Measurements from ENCODE around the gene CACNA1B.

The CACNA1B gene

DNA sequence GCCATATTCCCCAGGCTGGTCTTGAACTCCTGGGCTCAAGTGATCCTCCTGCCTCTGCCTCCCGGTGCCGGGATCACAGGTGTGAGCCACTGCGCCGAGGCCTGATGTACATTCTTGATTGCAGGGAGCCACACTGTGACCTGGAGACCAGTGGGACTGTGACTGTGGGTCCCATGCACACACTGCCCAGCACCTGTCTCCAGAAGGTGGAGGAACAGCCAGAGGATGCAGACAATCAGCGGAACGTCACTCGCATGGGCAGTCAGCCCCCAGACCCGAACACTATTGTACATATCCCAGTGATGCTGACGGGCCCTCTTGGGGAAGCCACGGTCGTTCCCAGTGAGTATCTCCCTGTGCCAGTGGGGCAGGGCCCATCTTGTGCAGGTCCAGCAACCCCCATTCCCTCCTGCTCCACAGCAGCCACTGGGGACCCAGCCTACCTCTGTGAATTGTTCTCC, 147.3 kb downstream of the CACNA1B start:
- FAIRE-seq (no peak), DNase-seq (ENCODE audit: insufficient read length, low spot score) (no peak)

DNA sequence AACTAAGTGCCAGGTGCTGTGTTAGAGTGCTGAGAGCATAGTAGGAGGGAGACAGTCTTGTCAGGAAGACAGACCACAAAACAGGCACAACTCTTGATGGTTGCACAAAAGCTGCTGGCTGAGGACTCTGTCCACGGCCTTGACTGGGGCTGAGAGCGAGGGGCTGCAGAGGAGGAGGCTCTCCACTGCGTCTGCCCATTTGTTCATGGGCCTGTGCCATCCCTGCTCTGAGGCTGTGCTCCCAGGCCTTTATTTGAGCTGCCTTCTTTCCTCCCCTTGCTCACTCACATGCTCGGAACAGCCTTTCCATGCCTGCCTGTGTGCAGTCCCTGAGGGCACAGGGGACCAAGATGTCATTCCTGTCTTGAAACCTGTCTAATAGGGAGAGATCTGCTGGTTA, 147.8 kb downstream of the CACNA1B start:
- no peak for FAIRE-seq

DNA sequence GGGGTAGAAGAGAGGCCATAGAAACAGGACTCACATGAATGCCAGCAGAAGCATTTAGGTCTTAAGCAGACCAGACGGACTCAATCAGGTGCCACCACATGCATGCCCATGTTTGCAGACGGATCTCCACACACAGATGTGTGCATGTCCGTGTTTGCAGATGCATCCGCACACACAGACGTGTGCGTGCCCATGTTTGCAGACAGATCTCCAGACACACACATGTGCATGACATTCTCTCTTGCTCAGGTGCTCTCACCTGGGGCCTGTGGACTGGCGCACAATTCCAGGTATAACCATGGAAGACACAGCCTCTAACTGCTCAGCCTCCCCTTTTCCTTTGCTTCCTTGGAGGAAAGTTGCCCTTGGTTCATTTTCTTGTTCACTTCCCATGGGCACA, 148.3 kb downstream of the CACNA1B start:
- FAIRE-seq, result no peak
- no peak for DNase-seq (ENCODE audit: insufficient read length, low spot score)

More for the DNA sequence above, 147.8 kb downstream of the CACNA1B start:
- no peak for DNase-seq (ENCODE audit: insufficient read length, low spot score)

DNA sequence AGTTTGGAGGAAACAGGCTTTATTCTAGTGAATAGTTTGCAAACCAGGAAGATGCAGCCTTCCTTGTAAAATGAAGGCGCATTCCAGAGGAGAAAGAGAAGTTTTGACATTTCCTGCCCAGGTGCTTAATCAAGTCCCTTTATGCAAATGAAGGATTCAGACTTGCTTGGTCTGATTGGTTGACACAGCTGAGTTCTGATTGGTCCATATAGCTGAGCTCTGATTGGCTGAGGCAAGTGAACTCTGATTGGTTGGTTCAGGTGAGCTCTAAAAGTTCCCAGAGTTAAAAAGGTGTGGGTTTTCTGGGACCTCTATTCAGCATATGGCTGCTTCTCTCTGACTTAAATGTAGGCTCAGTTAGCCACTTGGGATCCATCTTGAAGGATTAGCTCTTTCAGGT, 151.0 kb downstream of the CACNA1B start:
- no peak for FAIRE-seq

DNA sequence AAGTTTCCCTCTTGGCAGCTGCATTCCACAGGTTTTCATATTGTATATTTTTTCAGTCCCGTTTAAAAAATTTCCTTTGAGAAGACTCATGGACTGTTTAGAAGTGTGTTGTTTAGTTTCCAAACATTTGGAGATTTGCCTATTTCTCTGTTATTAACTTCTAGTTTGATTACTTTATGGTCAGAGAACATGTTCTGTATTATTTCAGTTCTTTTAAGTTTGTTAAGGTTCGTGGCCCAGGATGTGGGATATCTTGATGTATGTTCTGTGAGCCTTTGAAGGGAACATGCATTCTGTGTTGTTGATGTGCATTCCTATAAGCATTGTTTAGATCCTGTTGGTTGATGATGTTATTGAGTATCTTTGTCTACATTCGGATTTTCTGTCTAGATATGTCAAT, 153.6 kb downstream of the CACNA1B start:
- FAIRE-seq (no peak), DNase-seq (ENCODE audit: insufficient read length, low spot score) (no peak)

More for the DNA sequence above, 151.0 kb downstream of the CACNA1B start:
- DNase-seq (ENCODE audit: insufficient read length, low spot score), result no peak

DNA sequence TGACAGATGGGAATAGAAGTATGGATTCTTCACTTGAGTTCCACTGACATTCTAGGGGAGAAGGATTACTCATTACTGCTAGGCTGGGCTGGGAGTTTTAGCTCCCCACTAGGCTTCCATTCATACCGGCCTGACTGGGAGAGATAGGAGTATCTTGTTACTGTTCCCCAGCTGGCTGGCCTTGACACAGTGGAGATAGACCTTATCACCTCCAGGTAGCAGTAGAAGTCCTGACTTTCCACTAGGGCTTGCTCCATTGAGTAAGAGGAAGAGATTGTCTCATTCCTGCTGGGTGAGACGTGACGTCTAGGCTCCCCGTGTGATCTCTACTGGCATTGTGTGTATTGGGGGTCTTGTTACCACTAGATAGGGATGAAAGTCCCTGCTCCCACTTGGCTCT, 156.4 kb downstream of the CACNA1B start:
- no peak for FAIRE-seq
- DNase-seq (ENCODE audit: insufficient read length, low spot score), result no peak

DNA sequence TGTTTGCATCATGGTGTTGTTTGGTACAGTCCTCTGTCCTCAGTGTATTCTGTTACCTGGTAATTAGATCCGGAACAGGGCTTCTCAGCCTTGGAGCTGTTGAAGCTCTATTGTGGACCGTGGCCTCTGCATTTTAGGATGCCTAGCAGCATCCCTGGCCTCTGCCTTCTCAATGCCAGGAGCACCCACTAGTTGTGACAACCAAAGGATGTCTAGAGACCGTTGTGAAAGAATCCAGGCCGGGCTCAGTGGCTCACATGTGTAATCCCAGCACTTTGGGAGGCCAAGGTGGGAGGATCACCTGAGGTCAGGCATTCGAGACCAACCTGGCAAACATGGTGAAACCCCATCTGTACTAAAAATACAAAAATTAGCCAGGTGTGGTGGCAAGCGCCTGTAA, 159.6 kb downstream of the CACNA1B start:
- no peak for DNase-seq (ENCODE audit: insufficient read length, low spot score)
- FAIRE-seq, result no peak

DNA sequence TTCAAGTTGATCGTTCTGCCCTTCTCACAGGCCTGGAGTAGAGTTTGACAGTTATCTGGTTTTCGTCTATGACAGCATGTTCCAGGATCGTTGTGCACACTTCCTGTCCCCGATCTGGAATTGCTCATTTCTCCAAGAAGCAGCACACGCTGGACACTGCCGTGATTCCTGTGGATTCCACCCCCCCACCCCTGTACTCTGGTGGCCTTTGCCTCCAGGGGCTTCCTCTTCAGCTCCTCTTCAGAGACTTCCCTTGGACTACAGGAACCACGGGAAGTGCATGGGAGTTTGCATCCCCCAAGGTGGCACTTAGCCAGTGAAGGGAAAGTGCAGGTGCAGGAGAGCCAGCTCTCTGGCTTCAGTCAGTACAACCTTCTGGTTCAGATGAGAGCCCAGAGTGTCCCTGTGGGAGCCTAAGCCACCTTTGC, 160.7 kb downstream of the CACNA1B start:
- no peak for DNase-seq (ENCODE audit: insufficient read length, low spot score)
- no peak for FAIRE-seq

DNA sequence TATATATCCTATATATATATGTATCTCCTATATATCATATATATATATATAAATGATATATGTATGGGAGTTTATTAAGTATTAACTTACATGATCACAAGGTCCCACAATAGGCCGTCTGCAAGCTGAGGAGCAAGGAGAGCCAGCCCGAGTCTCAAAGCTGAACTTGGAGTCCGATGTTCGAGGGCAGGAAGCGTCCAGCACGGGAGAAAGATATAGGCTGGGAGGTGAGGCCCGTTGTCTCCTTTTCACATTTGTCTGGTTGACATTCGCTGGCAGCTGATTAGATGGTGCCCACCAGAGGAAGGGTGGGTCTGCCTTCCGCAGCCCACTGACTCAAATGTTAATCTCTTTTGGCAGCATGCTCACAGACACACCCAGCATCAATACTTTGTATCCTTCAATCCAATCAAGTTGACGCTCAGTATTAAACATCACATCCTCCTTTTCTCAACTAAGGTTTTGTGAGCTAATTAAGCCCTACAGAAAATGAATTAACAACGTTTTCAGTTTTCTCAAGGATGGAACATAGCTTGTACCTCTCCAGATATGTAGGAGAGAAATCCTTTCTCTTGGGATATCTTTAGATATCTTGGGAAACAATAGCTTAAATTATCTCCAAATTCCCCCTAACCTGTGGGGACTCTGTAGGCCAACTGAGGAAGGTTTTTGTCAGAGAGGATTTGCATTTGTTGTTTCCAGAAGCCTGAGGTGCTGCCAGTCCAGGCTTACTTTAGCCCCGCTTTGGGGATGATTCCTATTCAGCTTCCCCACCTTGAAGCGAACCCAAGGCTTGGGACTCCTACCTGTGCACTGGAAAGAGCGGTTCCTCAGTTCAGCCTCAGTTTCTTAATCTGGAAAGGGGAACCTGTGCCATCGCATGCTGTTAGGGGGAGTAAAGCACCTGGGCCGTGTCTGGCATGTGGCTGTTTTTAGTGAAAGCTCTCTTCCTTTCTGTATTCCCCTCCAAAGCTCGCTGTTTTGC, 163.2 kb downstream of the CACNA1B start:
- FAIRE-seq (no peak), DNase-seq (ENCODE audit: insufficient read length, low spot score) (no peak)

DNA sequence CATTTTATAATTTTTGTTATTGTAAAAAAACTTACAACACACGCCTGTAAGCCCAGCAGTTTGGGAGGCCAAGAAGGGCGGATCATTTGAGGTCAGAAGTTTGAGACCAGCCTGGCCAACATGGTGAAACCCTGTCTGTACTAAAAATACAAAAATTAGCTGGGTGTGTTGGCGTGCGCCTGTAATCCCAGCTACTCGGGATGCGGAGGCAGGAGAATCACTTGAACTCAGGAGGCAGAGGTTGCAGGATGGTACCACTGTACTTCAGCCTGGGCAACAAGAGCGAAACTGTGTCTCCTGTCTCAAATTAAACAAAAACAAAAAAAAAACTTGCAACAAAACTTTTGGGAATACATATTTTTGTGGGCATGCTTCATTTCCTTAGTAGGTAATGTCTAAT, 164.6 kb downstream of the CACNA1B start:
- no peak for FAIRE-seq
- no peak for DNase-seq (ENCODE audit: insufficient read length, low spot score)

DNA sequence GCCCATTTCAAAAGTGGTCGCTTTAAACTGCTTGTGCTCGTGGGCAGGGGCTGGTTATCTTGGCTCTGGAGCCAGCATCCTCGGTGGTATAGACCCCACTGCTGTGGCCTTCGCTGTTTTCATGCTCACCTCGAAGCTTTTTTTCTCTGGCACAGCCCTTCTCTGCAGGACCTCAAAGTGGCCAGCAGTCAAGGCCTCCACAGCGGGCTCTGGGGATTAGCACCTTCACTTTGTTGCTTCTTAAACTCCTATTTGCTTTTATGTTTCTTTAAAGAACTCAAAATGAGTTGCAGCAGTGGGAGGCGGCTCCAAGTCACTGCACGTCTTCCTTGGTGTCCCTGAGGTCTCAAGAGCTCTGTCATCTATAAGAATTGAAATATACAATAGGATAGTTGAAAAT, 165.1 kb downstream of the CACNA1B start:
- no peak for FAIRE-seq
- no peak for DNase-seq (ENCODE audit: insufficient read length, low spot score)

DNA sequence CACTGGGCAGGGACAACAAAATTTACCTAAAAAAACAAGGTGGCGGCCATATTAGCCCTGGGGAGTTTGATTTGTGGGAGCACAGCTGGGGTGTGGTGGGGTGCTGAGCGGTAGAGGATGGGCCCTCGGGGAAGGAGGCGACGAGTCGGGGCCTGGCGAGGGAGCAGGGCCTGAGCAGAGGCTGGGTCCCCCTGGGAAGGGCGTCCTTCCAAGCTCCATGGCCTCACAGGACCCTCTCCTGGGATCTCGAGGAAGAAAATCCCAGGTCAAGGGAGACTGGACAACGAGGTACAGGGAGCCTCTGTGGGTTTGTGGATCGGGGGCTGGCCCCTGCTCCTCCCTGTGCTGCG, 165.5 kb downstream of the CACNA1B start:
- FAIRE-seq (no peak), DNase-seq (ENCODE audit: insufficient read length, low spot score) (no peak)

DNA sequence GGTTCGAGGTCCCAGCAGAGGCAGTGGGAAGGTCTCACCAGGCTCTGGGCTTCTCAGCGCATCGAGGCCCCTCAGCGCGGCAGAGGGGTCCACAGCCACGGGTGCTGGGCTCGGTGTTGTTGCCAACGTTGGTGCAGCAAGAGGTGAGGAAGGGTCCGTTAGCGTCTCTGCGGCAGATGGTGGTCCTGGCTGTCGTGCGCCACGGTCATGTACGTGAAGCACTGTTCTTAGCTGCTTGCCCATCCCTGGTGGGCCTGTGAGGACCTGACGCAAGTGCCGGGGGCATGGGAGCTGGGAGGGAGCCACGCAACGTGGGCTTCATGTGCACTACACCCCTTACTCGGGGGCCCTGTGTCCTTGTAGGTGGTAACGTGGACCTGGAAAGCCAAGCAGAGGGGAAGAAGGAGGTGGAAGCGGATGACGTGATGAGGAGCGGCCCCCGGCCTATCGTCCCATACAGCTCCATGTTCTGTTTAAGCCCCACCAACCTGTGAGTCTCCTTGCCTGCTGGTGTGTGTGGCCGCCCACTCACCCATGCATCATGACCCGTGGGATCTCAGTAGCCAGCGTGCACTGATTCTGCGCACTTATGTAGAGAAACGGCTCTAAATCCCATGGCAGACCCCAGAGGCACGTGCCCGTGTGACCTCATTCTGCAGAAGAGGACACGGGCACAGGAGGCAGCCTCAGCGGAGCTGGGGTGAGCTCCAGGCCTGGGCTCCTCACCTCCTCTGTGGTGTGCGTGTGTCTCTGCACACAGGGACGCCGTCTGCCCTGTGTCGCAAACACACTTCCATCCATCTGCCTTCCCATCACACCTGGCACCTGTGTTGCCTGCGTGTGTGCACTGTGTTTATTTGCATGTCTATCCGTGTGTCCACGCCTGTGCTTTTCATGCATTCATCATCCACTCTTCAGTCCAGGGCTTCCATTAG, 166.1 kb downstream of the CACNA1B start:
- no peak for DNase-seq (ENCODE audit: insufficient read length, low spot score)
- FAIRE-seq, result no peak

DNA sequence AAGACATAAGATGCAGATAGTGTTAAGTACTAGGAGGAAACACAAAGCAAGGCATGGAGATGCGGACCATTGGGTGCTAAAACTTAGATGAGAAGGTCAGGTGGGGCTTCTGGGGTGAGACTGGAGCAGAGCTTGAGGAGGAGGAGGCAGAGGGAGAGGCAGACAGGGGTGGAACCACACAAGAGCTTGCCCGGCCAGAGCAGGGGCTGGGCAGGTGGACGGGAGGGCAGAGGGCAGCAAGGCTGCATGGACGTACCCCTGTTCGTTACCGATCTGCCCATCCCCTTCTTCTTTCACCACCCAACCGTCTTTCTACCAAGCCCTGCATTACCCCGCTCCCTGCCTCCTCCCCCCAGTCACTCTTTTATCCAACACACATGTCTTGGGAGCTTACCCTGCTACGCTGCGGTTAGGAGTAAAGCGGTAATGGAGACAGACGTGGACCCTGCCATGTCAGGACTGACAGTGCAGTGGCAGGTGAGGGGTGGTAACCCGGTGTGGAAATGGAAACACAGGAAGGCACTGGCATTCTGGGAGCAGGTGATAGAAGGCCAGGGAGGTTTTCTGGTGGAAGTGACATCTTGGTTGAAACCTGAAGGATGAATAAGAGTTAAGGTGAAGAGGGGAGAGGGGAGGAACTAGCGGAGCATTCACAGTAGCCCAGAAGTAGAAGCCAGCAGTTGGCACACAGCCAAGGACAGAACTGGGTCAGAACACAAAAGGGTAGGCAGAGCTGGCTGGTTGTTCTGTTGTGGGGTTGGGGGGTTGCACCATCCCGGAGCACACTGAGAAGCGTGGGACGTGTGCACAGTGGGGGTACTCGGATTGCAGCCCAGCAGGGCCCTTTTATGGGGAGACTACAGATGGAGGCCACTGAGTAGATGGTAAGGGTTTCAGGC, 167.2 kb downstream of the CACNA1B start:
- DNase-seq (ENCODE audit: insufficient read length, low spot score) (no peak), FAIRE-seq (no peak)

DNA sequence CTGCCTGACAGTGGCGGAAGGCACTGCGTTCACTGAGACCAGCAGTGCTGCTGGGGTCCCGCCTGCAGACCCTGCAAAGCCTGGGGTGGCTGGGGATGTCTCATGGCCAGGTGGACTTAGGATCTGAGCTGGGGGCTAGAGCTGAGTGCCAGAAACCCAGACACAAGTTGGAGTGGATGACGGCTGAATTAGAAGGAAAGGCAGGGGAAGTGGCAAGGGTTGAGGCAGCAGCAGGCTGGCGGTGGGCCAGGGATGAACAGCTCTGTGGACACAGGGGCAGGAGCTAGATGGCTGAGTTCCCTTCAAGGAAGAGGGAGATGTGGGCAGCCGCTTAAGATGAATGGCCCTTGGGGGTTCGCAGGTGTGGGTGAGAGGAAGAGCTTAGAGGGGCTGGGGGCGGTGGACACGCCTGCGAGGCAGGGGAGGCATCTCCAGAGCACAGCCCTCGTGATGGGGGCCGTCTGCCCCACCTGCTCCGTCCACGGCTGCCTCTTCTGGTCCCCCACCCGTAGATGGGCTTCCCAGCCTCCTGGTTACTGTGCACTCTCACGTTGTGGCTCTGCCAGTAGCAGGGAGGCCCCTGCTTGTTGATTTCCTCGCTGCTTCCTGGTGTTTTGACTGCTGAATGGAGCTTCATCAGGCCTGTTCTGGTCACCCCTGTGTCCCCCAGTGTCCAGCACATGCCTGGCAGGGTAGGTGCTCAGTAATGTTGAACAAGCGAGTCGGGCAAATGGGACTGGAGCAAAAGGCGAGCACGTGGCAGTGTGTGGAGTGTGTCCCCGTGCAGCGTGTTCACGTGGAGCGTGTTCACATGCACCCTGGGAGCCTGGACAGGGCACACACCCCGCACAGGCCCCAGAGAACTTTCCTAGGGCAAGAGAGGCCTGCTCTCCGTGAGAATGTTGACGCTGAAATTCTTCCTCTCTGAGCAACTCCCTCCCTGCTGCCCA, 168.2 kb downstream of the CACNA1B start:
- DNase-seq (ENCODE audit: insufficient read length, low spot score), result no peak
- FAIRE-seq, result no peak

DNA sequence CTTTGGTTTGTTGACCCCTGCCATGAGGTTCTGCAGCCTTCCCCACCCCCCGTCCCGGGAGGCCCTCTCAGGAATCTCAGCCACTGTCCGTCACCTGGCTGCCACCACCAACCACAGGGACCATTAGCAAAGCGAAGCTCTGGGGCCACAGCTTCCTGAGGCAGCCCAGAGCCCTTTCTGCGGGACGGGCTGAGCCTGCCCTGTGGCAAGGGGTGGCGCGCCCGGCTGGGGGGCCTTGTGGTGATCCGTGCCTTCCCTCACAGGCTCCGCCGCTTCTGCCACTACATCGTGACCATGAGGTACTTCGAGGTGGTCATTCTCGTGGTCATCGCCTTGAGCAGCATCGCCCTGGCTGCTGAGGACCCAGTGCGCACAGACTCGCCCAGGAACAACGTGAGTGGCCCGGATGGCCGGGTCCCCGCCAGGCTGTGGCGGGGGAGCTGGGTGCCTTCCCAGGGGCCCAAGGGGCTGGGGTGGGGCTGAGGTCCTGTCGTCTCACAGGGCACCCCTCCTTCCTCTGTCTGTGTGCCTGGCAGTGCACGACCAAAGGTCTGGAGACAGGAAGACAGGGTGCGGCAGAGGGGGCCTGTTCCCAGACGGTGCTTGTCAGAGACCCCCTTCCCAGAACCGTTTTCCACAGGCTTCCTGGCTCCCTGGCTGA, 169.2 kb downstream of the CACNA1B start:
- FAIRE-seq (no peak), DNase-seq (ENCODE audit: insufficient read length, low spot score) (no peak)

DNA sequence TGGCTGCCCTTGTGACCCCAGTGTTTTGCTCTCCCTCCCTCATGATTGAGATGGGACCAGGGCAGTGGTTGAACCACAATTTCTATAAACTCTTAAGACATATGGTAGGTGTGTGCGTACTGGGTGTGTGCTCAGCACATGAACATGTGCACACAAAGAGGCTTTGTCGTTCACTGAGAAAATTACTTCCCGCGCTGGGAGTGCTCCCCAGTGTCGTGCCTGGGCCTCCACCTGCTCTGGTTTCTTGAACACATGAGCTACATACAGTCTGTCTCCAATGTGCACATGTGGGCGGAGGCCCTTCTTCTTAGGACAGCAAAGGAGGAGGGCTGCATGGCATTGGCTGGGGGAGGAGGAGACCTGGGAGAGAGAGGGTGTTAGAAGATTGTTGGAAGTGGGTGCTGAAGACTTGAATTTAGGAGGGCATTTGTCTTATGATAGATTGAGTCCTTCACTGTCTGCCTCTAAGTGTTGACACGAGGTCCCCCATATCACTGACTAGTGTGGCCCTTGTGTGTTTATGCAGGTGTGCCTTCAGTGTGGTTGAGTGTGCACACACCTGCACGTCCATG, 170.0 kb downstream of the CACNA1B start:
- FAIRE-seq, result no peak

DNA sequence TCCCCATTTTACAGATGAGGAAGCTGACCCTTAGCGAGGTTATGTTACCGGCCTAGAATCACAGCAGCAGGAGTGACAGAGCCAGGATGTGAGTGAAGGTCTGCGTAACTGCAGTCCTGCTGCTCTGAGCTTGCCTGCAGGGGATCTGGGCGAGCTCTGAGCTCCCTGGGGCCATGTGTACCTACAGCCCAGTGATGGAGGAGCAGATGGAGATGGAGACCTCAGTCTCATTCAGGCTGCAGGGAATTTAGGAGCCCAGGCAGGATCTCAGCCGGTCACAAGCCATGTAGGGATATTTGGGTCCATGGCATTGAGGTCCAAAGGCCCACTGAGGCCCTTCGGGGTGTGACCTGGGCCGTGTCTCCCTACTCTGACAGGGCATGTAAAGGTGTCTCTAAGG, 170.6 kb downstream of the CACNA1B start:
- FAIRE-seq (no peak), DNase-seq (ENCODE audit: insufficient read length, low spot score) (no peak)

More for the DNA sequence above, 170.0 kb downstream of the CACNA1B start:
- DNase-seq (ENCODE audit: insufficient read length, low spot score), result no peak
